K562 (cell line): Measurements from ENCODE around the gene NEK1. TPM values are rescaled to one million over a fixed set of nuclear protein-coding genes. Genes with fewer than 3 reads are reported as not detected.

Source experiments
- BDP1 ChIP-seq: IDR thresholded peaks from 3 replicates; pipeline ENCODE4 v1.6.1; 2011; ENCODE audit not compliant: insufficient read length, insufficient read depth
- BRD4 ChIP-seq: fragments of 200-600 bp; sonication (generic); IDR thresholded peaks from 2 replicates; pipeline ENCODE4 v1.6.1; 2017; ENCODE audit warnings: inconsistent platforms
- CREB3 ChIP-seq: fragments of 450-650 bp; conservative IDR thresholded peaks from 2 replicates; pipeline ENCODE4 v1.6.1; 2016; ENCODE audit warnings: missing genetic modification characterization, low read depth, mild to moderate bottlenecking, missing compliant biosample characterization, moderate library complexity
- CXXC5 ChIP-seq: fragments of 250-450 bp; sonication (Bioruptor Pico); IDR thresholded peaks from 2 replicates; pipeline ENCODE4 v1.8.0; 2022; ENCODE audit warnings: inconsistent platforms, mild to moderate bottlenecking, moderate library complexity
- FOSL1 ChIP-seq: fragments of 200-800 bp; sonication (Bioruptor generic); conservative IDR thresholded peaks from 2 replicates; pipeline ENCODE4 v1.6.1; 2016; ENCODE audit warnings: missing genetic modification characterization, missing compliant biosample characterization
- FOXJ3 ChIP-seq: sonication (generic); formaldehyde crosslinking; IDR thresholded peaks from 2 replicates; pipeline ENCODE4 v1.4.0; 2020; ENCODE audit warnings: mild to moderate bottlenecking, missing genetic modification reagents
- FOXM1 ChIP-seq, 2 experiments: fragments of 450-650 bp in 1 of 2; sonication (generic) in 1 of 2; formaldehyde crosslinking in 1 of 2; IDR thresholded peaks; 2 replicates each; pipeline versions ENCODE4 v1.6.1 to v1.9.0; 2017 to 2022; ENCODE audit warnings: low read depth in 2 of 2, mild to moderate bottlenecking in 2 of 2, missing genetic modification reagents in 1 of 2, moderate library complexity in 1 of 2
- HDAC1 ChIP-seq, 2 experiments: fragments of 450-650 bp; IDR thresholded peaks; 2 replicates each; pipeline ENCODE4 v1.6.1; 2016 to 2017; ENCODE audit warnings: inconsistent platforms in 1 of 2, mild to moderate bottlenecking in 1 of 2, moderate library complexity in 1 of 2
- ID3 ChIP-seq, 2 experiments: fragments of 250-450 bp in 1 of 2; fragments of 450-650 bp in 1 of 2; sonication (Bioruptor Pico) in 1 of 2; IDR thresholded peaks; 2 replicates each; pipeline versions ENCODE4 v1.6.1 to v1.8.0; 2016 to 2021; ENCODE audit warnings: mild to moderate bottlenecking in 2 of 2, moderate library complexity in 2 of 2, missing compliant biosample characterization in 1 of 2, missing genetic modification characterization in 1 of 2
- JUND ChIP-seq, 2 experiments: IDR thresholded peaks; 2 replicates in 1 of 2; 3 replicates in 1 of 2; pipeline ENCODE4 v1.6.1; 2011; ENCODE audit warnings: borderline replicate concordance in 2 of 2, low read depth in 2 of 2, low read length in 2 of 2, improper control_type of control experiment in 1 of 2, missing biosample characterization in 1 of 2, missing genetic modification characterization in 1 of 2, missing genetic modification reagents in 1 of 2
- KAT8 ChIP-seq: fragments of 450-650 bp; IDR thresholded peaks from 2 replicates; pipeline ENCODE4 v1.6.1; 2016; ENCODE audit warnings: low read depth, mild to moderate bottlenecking
- MYNN ChIP-seq, 2 experiments: sonication (generic); formaldehyde crosslinking in 1 of 2; IDR thresholded peaks; 2 replicates each; pipeline versions ENCODE4 v1.5.0 to v1.6.1; 2016 to 2020; ENCODE audit warnings: antibody characterized with exemption in 1 of 2, missing genetic modification reagents in 1 of 2
- NFXL1 ChIP-seq: fragments of 450-650 bp; formaldehyde crosslinking; IDR thresholded peaks from 2 replicates; pipeline ENCODE4 v1.4.0; 2021; ENCODE audit warnings: mild to moderate bottlenecking
- PTRF ChIP-seq: fragments of 450-650 bp; IDR thresholded peaks from 2 replicates; pipeline ENCODE4 v1.6.1; 2016; ENCODE audit warnings: mild to moderate bottlenecking, missing genetic modification characterization, missing compliant biosample characterization
- SMAD3 ChIP-seq: fragments of 450-650 bp; formaldehyde crosslinking; conservative IDR thresholded peaks from 2 replicates; pipeline ENCODE4 v1.4.0; 2020; ENCODE audit warnings: mild to moderate bottlenecking
- SP2 ChIP-seq: IDR thresholded peaks from 2 replicates; pipeline ENCODE4 v1.6.1; 2011; ENCODE audit warnings: mild to moderate bottlenecking, low read depth, low read length, moderate library complexity; ENCODE audit not compliant: poor library complexity, severe bottlenecking; ENCODE audit errors: extremely low read depth
- TEAD4 ChIP-seq, 2 experiments: sonication (generic) in 1 of 2; formaldehyde crosslinking in 1 of 2; IDR thresholded peaks; 2 replicates each; pipeline versions ENCODE4 v1.6.1 to v1.8.0; 2012 to 2022; ENCODE audit warnings: borderline replicate concordance in 1 of 2, inconsistent platforms in 1 of 2, low read length in 1 of 2, mild to moderate bottlenecking in 1 of 2, missing genetic modification reagents in 1 of 2
- TFAP4 ChIP-seq: sonication (generic); formaldehyde crosslinking; IDR thresholded peaks from 2 replicates; pipeline ENCODE4 v1.8.0; 2022; ENCODE audit warnings: missing genetic modification reagents, mild to moderate bottlenecking, moderate library complexity, borderline replicate concordance
- ZFP30 ChIP-seq: fragments of 250-450 bp; sonication (Bioruptor Pico); IDR thresholded peaks from 2 replicates; pipeline ENCODE4 v1.8.0; 2022; ENCODE audit warnings: moderate library complexity, mild to moderate bottlenecking, inconsistent platforms, borderline replicate concordance
- ZKSCAN8 ChIP-seq: fragments of 200-800 bp; sonication (Bioruptor generic); IDR thresholded peaks from 2 replicates; pipeline ENCODE4 v1.6.1; 2016; ENCODE audit warnings: missing genetic modification characterization, missing compliant biosample characterization
- ZNF511 ChIP-seq: sonication (generic); formaldehyde crosslinking; IDR thresholded peaks from 2 replicates; pipeline ENCODE4 v1.8.0; 2022; ENCODE audit warnings: mild to moderate bottlenecking, missing genetic modification reagents
- ZNF699 ChIP-seq: fragments of 250-450 bp; sonication (Bioruptor Pico); IDR thresholded peaks from 2 replicates; pipeline ENCODE4 v1.8.0; 2021; ENCODE audit warnings: mild to moderate bottlenecking, moderate library complexity; ENCODE audit not compliant: insufficient replicate concordance
- ZNF780A ChIP-seq: fragments of 250-450 bp; sonication (Bioruptor Pico); IDR thresholded peaks from 2 replicates; pipeline ENCODE4 v1.5.0; 2021; ENCODE audit warnings: mild to moderate bottlenecking
- polyA plus RNA-seq, 8 experiments: library from polyadenylated mRNA; depleted of rRNA in 4 of 8; stranded (reverse) in 5 of 8; unstranded in 3 of 8; fragments of >200 nt; fragmentation: Nextera tagmentation in 2 of 8; fragmentation: Illumina TruSeq in 1 of 8; extraction: Ambion mirVana in 2 of 8; extraction: Trizol in 1 of 8; gene quantifications; 2 replicates each; pipeline versions ENCODE4 v1.2.1 to v1.2.3, GENCODE V29; 2011 to 2014; ENCODE audit warnings: inconsistent platforms in 1 of 8, missing spikeins in 1 of 8
- total RNA-seq, 7 experiments: library from RNA; depleted of rRNA in 6 of 7; stranded (reverse); fragments of >200 nt in 6 of 7; fragmentation: Illumina TruSeq in 2 of 7; extraction: Trizol in 2 of 7; gene quantifications; 2 replicates each; pipeline versions ENCODE4 v1.2.1 to v1.2.3, GENCODE V29; 2011 to 2021; ENCODE audit warnings: low replicate concordance in 1 of 7

NEK1 gene
- total and polyA plus RNA-seq, 9 of the 15 experiments (the other 6 are each of a cell fraction or from before 2014, with no cell fraction given): 6.2 to 15.7 (median 10.3) TPM

GRCh38 chr4:169615467-169616106, 3.2 kb upstream of the NEK1 start (continued):
- no peak for TF ChIP-seq TFAP4 (CRISPR knock-in tag)
- TF ChIP-seq MYNN (IDR thresholded peaks at IDR 0.05): no peak
- no peak for TF ChIP-seq MYNN (CRISPR knock-in tag; IDR thresholded peaks at IDR 0.05)
- TF ChIP-seq FOXM1 (IDR thresholded peaks at IDR 0.05; ENCODE audit: low read depth): no peak
- no peak for TF ChIP-seq FOXM1 (CRISPR knock-in tag; IDR thresholded peaks at IDR 0.05; ENCODE audit: low read depth)
- no peak for TF ChIP-seq ZNF699 (CRISPR knock-in tag)
- TF ChIP-seq HDAC1 (IDR thresholded peaks at IDR 0.05): no peak
- no peak for TF ChIP-seq BDP1
- TF ChIP-seq KAT8: no peak
- TF ChIP-seq TEAD4 (IDR thresholded peaks at IDR 0.05; ENCODE audit: low read length): peak; percentile 44
- no peak for TF ChIP-seq TEAD4 (CRISPR knock-in tag; IDR thresholded peaks at IDR 0.05; ENCODE audit: borderline replicate concordance)
- TF ChIP-seq PTRF (tag): no peak
- TF ChIP-seq NFXL1 (CRISPR knock-in tag): no peak
- 0 out of 2 replicates have a peak, but pooled peaks have one; percentile 54 for TF ChIP-seq JUND (IDR thresholded peaks at IDR 0.05; ENCODE audit: borderline replicate concordance, low read depth, low read length)
- no peak for TF ChIP-seq JUND (tag; IDR thresholded peaks at IDR 0.05; ENCODE audit: borderline replicate concordance, low read depth, low read length)
- no peak for TF ChIP-seq ZFP30 (CRISPR knock-in tag)
- TF ChIP-seq ZKSCAN8 (CRISPR knock-in tag): no peak
- no peak for TF ChIP-seq SP2
- no peak for TF ChIP-seq ZNF780A
- TF ChIP-seq SMAD3 (CRISPR knock-in tag): no peak
- TF ChIP-seq BRD4: no peak
- TF ChIP-seq CXXC5 (CRISPR knock-in tag): 0 out of 2 replicates have a peak, but pooled peaks have one; percentile 22
- no peak for TF ChIP-seq ZNF511 (CRISPR knock-in tag)
- TF ChIP-seq CREB3 (tag): 0 out of 2 replicates have a peak, but pooled peaks have one; percentile 36
- TF ChIP-seq FOSL1 (tag): peak; percentile 37; the same call in 1 of the 2 replicates
- TF ChIP-seq FOXJ3 (CRISPR knock-in tag): no peak
- no peak for TF ChIP-seq ID3 (CRISPR knock-in tag; IDR thresholded peaks at IDR 0.05)
- TF ChIP-seq ID3 (tag; IDR thresholded peaks at IDR 0.05): no peak
